Measurements from ENCODE around the gene TUBB1. TPM values are rescaled to one million over a fixed set of nuclear protein-coding genes. Genes with fewer than 3 reads are reported as not detected.

Gene TUBB1
- total RNA-seq, 1 donor from 2014 or later, result not detected

Other genes with a start within 250 kb of the TUBB1 start
- 0.07 and 0.11 TPM in 2 replicates for gene GNAS-AS1, start 168.5 kb upstream of the TUBB1 start, total RNA-seq
- gene GNAS, start 166.7 kb upstream of the TUBB1 start, total RNA-seq, result 316 and 352 TPM in 2 replicates
- gene NELFCD, start 38.2 kb upstream of the TUBB1 start, total RNA-seq, result 71.7 and 76.5 TPM in 2 replicates
- gene CTSZ, start 12.2 kb upstream of the TUBB1 start, total RNA-seq, result 223 and 244 TPM in 2 replicates
- 34.8 and 35.8 TPM in 2 replicates for gene ATP5F1E, start 12.9 kb downstream of the TUBB1 start, total RNA-seq
- gene PRELID3B, start 23.4 kb downstream of the TUBB1 start, total RNA-seq, result 93.3 and 104 TPM in 2 replicates
- gene ZNF831, start 144.4 kb downstream of the TUBB1 start, total RNA-seq, result not detected in 2 replicates

Data from pulmonary artery endothelial cell (primary cell).